NCI-H345 (cell line): ENCODE results near the gene POMGNT1.
"Not testable (repeated sequence)": the region's sequence is repeated elsewhere in the genome, so short reads cannot be mapped to it uniquely, and the experiment has no call there.

ENCODE experiments used
- DNase-seq: peaks from one replicate; lab custom pipeline; 2025; lab: John Stamatoyannopoulos, UW

POMGNT1 gene

GRCh38 chr1:46197964-46198811 is at the start of gene POMGNT1:
Gene POMGNT1, minus strand, starts transcription at chr1:46198434. Its CDS starts 613 bp downstream, at chr1:46197821.
- peak; percentile 69 for DNase-seq

GRCh38 chr1:46247436-46248121 is 49.3 kb upstream of the POMGNT1 start, which contains the start of gene RAD54L:
Gene RAD54L, plus strand, starts transcription at chr1:46247763. Its CDS starts 643 bp downstream, at chr1:46248406.
- DNase-seq: peak; percentile 99

GRCh38 chr1:46246548-46247435 is 48.6 kb upstream of the POMGNT1 start:
- peak; percentile 30 for DNase-seq

GRCh38 chr1:46246136-46246535 is 47.9 kb upstream of the POMGNT1 start:
- DNase-seq: not testable (repeated sequence)

- no peak for DNase-seq
Measured at GRCh38 chr1:46244656-46245371, 46.6 kb upstream of the POMGNT1 start.

GRCh38 chr1:46243831-46244230 is 45.6 kb upstream of the POMGNT1 start:
- not testable (repeated sequence) for DNase-seq

GRCh38 chr1:46242918-46243317 is 44.7 kb upstream of the POMGNT1 start:
- DNase-seq: no peak

GRCh38 chr1:46241733-46242132 is 43.5 kb upstream of the POMGNT1 start:
- DNase-seq: not testable (repeated sequence)

GRCh38 chr1:46238865-46239264 is 40.6 kb upstream of the POMGNT1 start:
- DNase-seq: not testable (repeated sequence)

GRCh38 chr1:46236882-46237281 is 38.6 kb upstream of the POMGNT1 start:
- no peak for DNase-seq

GRCh38 chr1:46231231-46231630 is 33.0 kb upstream of the POMGNT1 start:
- DNase-seq: not testable (repeated sequence)

GRCh38 chr1:46224966-46225365 is 26.7 kb upstream of the POMGNT1 start:
- no peak for DNase-seq

- peak; percentile 79 for DNase-seq
Measured at GRCh38 chr1:46223472-46223943, 25.3 kb upstream of the POMGNT1 start.

- DNase-seq: not testable (repeated sequence)
Measured at GRCh38 chr1:46223055-46223454, 24.8 kb upstream of the POMGNT1 start.

GRCh38 chr1:46221749-46222148 is 23.5 kb upstream of the POMGNT1 start:
- no peak for DNase-seq

GRCh38 chr1:46220808-46221207 is 22.6 kb upstream of the POMGNT1 start:
- no peak for DNase-seq

- peak; percentile 34 for DNase-seq
Measured at GRCh38 chr1:46219551-46220520, 21.6 kb upstream of the POMGNT1 start.

GRCh38 chr1:46218443-46218842 is 20.2 kb upstream of the POMGNT1 start:
- peak; percentile 96 for DNase-seq

GRCh38 chr1:46215504-46215903 is 17.3 kb upstream of the POMGNT1 start:
- no peak for DNase-seq

- DNase-seq: no peak
Measured at GRCh38 chr1:46211051-46211450, 12.8 kb upstream of the POMGNT1 start.
